ENCODE data around the gene TNK1. TPM values are rescaled to one million over a fixed set of nuclear protein-coding genes. Genes with fewer than 3 reads are reported as not detected.

Gene TNK1
- total and polyA plus RNA-seq, 2 donors from 2014 or later = 7.6 to 9.3 TPM

GRCh38 chr17:7410634-7411426 is 29.9 kb downstream of the TNK1 start:
- Histone ChIP-seq H3K9me3 (ENCODE audit: control insufficient read depth in 2 of 3, insufficient read depth in 1 of 3, low read length in 3 of 3) (no peaks in the 10 kb centered on the region), H3K27ac (ENCODE audit: low read depth in 2 of 2, low read length in 2 of 2) (no peak overlapping the region), H3K4me1 (ENCODE audit: control insufficient read depth in 2 of 3, insufficient read depth in 2 of 3, low read depth in 1 of 3, low read length in 3 of 3) (no peaks in the 10 kb centered on the region), H3K27me3 (ENCODE audit: control insufficient read depth, insufficient read depth, low read length) (no peaks in the 10 kb centered on the region), H3K36me3 (ENCODE audit: control insufficient read depth in 2 of 3, insufficient read depth in 3 of 3, low read length in 3 of 3) (no peaks in the 10 kb centered on the region), H3K9ac (ENCODE audit: low read length in 3 of 3) (no peak overlapping the region), H3K4me3 (ENCODE audit: low read length in 3 of 3) (no peak overlapping the region)
- intact Hi-C loops (cut with DNase I) = no loop called here
- no peak for DNase-seq
- no peak for FAIRE-seq
- no peak for TF ChIP-seq CTCF (IDR thresholded peaks at IDR 0.05; ENCODE audit: borderline replicate concordance, extremely low read depth, insufficient read depth)

GRCh38 chr17:7411427-7411750 is 30.5 kb downstream of the TNK1 start:
- Histone ChIP-seq H3K4me3 (ENCODE audit: low read length in 3 of 3) (no peak overlapping the region), H3K27ac (ENCODE audit: low read depth in 2 of 2, low read length in 2 of 2) (no peak overlapping the region), H3K4me1 (ENCODE audit: control insufficient read depth in 2 of 3, insufficient read depth in 2 of 3, low read depth in 1 of 3, low read length in 3 of 3) (no peaks in the 10 kb centered on the region), H3K36me3 (ENCODE audit: control insufficient read depth in 2 of 3, insufficient read depth in 3 of 3, low read length in 3 of 3) (no peaks in the 10 kb centered on the region), H3K9ac (ENCODE audit: low read length in 3 of 3) (no peak overlapping the region), H3K27me3 (ENCODE audit: control insufficient read depth, insufficient read depth, low read length) (no peaks in the 10 kb centered on the region), H3K9me3 (ENCODE audit: control insufficient read depth in 2 of 3, insufficient read depth in 1 of 3, low read length in 3 of 3) (no peaks in the 10 kb centered on the region)
- no peak for TF ChIP-seq CTCF (IDR thresholded peaks at IDR 0.05; ENCODE audit: borderline replicate concordance, extremely low read depth, insufficient read depth)
- DNase-seq (no peak), FAIRE-seq (no peak)
- intact Hi-C loops (cut with DNase I) = no loop called here

GRCh38 chr17:7413346-7413985 is 32.6 kb downstream of the TNK1 start:
- H3K9me3 ChIP-seq (ENCODE audit: control insufficient read depth in 2 of 3, insufficient read depth in 1 of 3, low read length in 3 of 3) = no peaks in the 10 kb centered on the region
- H3K9ac ChIP-seq (ENCODE audit: low read length in 3 of 3) = no peak overlapping the region
- H3K36me3 ChIP-seq (ENCODE audit: control insufficient read depth in 2 of 3, insufficient read depth in 3 of 3, low read length in 3 of 3) = no peaks in the 10 kb centered on the region
- FAIRE-seq (no peak), DNase-seq (no peak)
- no peaks in the 10 kb centered on the region for H3K4me1 ChIP-seq (ENCODE audit: control insufficient read depth in 2 of 3, insufficient read depth in 2 of 3, low read depth in 1 of 3, low read length in 3 of 3)
- H3K4me3 ChIP-seq (ENCODE audit: low read length in 3 of 3) = no peak overlapping the region
- no peaks in the 10 kb centered on the region for H3K27me3 ChIP-seq (ENCODE audit: control insufficient read depth, insufficient read depth, low read length)
- no peak for TF ChIP-seq CTCF (IDR thresholded peaks at IDR 0.05; ENCODE audit: borderline replicate concordance, extremely low read depth, insufficient read depth)
- intact Hi-C loops (cut with DNase I) = no loop called here
- H3K27ac ChIP-seq (ENCODE audit: low read depth in 2 of 2, low read length in 2 of 2) = no peak overlapping the region

Data from kidney (tissue), 14 donors.